ENCODE measurements around the gene PRB3. TPM values are rescaled to one million over a fixed set of nuclear protein-coding genes. Genes with fewer than 3 reads are reported as not detected.

The PRB3 gene
- not detected for polyA plus RNA-seq (2013, experiment 1 of 2; ENCODE audit: insufficient read length)
- polyA plus RNA-seq (2013, experiment 2 of 2; ENCODE audit: insufficient read length), result not detected

DNA sequence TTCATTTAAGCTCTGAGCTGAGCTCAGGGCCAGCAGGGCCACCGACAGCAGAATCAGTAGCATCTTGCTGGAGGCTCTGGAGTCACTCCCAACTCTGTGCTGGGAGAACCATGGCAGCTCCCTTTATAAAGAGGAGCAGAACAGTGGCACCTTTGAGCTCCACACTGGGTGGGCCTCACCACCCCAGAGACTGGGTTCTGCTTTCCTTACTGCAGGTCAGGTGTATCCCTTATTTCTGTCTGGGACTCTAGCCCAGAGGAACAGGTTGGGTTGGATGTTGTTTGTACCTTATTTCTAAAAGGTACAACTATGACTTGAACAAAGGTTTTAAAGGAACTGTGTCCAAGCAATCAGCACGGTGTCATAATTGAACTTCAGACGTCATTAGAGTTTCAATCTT, at the start of gene PRB3:
PRB3 (minus strand) TSS at position 101 of the 400 bp plus-strand sequence; CDS start at position 63, 38 bp downstream.
- no peak for DNase-seq

DNA sequence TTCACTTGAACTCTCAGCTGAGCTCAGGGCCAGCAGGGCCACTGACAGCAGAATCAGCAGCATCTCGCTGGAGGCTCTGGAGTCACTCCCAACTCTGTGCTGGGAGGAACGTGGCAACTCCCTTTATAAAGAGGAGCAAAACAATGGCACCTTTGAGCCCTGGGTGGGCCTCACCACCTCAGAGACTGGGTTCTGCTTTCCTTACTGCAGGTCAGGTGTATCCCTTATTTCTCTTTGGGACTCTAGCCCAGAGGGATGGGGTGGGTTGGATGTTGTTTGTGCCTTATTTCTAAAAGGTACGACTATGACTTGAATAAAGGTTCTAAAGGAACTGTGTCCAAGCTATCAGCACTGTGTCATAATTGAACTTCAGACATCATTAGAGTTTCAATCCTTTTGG, 40.8 kb upstream of the PRB3 start, which contains the start of gene PRB4:
PRB4 (minus strand) TSS at position 101 of the 400 bp plus-strand sequence; CDS start at position 63, 38 bp downstream.
- DNase-seq, result no peak

DNA sequence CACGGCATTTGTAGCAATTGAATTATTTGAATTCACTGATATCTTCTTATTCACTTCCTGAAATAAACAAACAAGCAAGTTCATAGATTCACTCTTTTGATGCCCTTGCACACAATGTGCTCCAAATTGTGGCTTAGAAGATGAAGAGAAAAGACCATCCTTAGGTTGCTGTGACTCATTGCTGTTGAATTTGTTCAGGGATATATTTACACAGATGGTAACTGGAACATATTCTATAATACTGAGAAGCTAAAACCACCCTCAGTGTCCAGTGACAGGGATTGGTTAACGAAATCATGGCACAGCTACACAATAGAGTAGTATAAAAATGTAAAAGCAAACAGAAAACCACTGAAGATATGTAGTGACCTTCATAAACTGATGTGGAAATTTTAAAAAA, 37.6 kb upstream of the PRB3 start:
- no peak for DNase-seq

DNA sequence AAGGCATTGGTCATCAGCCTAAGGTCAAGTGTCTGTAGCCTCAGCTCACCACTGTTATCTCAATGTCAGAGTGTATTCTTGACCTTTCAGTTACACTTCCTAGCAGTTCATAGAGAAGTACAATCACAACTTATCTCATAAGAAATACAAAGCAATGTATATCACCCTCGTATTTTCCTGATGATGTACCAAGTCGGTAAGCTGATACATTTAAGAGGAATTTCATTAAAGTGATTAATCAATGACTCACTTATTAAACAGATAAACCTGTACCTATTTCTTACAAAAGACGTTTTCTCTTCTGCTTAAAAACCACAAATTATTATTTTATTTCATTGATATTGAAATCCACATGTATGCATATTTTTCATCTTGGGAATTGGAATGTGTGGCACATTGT, 3.9 kb upstream of the PRB3 start:
- no peak for DNase-seq

DNA sequence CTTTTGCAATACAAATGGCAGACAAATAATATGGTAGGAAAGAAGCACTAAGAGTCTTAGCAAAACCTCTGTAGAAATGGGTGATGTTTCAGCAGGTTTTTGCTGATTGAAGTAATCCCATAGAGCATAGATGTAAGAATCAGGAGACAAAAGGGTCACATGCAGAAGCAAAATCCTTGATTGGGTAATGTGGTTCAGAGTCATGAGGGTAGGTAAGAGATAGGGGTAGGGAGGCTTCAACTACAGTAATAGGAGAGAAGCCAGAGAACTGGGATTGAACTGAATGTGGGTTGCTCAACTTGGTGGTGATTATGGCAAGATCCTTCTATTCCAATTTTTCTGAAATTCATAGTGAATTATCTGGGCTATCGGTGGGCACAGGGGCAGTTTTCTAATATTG, 5.0 kb downstream of the PRB3 start:
- DNase-seq, result no peak

DNA sequence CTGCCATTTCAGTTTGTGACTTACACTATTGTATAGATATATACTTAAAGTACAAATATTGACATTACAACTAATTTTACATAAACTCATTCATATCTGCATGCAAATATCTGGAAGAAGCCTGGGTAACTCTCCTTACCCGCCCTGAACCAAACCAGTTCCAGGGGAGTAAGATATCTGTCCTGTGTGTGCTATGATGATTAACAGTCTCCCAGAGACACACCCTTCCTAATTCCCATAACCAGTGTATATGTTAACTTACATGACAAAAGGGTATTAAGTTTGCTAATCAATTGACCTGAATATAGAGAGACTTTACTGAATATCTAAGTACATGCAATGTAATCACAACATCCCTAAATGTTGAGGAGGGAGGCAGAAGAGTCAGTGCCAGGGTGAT, 23.0 kb downstream of the PRB3 start:
- DNase-seq, result no peak

DNA sequence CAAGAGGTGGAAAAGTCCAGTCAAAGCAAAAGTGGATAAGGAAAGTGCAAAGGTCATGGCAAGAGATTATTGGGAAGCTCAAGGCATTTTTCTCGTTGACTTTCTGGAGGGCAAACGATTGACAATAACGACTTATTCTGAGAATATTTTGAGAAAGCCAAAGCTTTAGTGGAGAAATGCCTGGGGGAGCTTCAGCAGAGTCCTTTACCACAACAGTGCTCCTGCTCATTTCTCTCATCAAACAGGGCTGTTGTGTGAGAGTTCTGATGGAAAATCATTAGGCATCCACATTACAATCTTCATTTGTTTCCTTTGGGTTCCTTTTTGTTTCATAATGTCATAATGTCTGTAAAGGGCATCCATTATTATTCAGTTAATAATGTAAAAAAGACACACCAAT, 26.9 kb downstream of the PRB3 start:
- no peak for DNase-seq

DNA sequence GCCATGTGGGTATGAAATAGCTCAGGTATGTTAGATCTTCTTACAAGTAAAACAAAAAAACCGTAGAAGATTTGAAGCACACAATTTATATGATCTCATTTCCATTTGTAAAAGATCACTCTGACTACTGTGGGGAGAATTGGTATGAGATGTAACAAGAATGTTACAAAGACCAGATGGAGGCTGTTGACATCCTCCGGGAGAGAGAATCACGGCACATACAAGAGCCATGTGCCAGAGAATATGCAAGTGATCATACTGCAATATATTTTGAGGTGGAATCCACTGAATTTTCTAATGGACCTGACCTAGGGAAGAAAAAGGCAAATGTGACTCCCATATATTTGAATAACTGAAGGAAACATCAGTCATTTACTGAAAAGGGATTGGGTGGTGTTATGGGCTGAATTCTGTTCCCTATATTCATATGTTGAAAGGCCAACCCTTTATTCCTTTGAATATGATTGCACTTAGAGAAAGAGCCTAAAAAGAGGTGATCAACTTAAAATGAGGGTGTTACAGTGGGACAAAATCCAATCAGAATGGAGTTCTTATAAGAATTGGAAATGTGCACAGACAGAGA, 29.1 kb downstream of the PRB3 start:
- DNase-seq, result no peak

DNA sequence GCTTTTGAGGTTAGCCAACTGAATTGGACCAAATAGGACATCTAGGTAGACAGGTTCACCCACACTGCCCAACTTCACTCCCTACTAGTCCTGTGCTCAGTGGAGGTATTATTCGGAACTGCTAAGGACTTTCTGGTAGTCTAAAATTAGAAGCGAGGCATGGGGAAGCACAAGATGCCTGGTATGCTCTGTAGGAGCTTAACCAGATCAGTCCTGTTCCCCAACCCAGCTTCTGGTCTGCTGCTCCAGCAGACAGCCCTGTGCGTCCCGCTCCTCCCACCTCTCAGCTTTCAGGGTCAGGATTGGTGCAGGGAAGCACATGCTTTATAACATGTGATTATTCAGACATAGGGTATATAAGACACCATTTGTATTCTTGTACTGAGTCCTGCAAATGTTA, 31.2 kb downstream of the PRB3 start:
- DNase-seq, result no peak

DNA sequence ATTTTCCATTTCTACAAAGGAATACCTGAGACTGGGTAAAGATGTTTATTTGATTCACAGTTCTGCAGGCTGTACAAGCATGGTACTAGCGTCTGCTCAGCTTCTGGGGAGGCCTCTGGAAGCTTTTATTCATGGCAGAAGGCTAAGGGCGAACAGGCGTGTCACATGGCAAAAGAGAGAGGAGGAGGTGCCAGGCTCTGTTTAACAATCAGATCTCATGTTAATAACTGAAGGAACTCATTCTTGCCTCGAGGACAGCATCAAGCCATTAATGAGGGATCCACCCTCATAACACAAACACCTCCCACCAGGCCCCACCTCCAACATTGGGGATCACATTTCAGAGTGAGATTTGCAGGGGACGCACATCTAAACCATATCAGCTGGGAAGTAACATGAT, 36.0 kb downstream of the PRB3 start:
- DNase-seq, result no peak

DNA sequence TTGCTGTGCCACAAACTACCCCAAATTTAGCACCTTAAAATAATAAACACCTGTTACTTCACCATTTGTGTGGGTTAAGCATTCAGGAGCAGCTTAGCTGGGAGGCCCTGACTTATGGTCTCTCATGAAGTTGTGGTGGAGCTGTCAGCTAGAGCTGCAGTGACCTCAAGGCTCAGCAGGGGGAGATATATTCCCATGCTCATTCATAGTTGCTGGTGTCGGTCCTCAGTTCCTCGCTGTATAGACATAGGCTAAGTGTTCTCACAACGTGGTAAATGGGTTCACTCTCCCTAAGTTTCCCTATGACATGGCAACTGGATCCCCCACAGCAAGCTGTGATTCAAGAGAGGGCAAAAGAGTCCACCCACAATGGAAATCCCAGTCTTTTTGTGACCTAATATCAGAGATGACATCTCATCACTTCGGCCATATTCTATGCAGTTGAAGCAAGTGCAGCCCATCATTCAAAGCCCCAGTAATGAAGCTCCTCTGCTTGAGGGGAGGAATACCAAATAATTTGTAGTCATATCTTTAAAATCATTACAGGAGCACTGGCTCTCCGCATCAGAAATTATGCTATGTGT, 41.1 kb downstream of the PRB3 start:
- DNase-seq, result peak; percentile 15

DNA sequence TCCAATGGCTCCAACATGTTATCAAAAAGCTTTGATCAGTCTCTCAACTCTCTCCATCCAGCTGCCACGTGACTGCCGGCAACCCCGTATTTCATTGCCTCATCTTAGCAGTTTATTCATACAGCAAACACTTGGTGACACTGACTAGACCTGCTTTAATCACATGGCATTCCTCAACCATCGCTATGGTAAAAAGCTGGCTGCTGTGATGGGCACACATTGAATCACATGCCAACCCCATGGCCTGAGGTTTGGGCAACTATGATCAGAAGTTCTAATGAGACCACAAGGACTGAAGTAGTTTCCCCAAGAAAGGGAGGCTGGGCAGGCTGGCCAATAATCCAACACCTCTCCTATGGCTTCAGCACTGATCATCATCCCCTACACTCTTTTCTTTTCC, 42.1 kb downstream of the PRB3 start:
- no peak for DNase-seq

Data from fibroblast of skin of abdomen (primary cell).